K562 (cell line): Measurements from ENCODE around the gene TMEM117. TPM values are rescaled to one million over a fixed set of nuclear protein-coding genes. Genes with fewer than 3 reads are reported as not detected.

ENCODE experiments used
- ATAC-seq: fragments of 200-7000 bp; cut with Tn5 transposase; 3 replicates; pipeline ENCODE4 v1.9.1; 2020; ENCODE audit warnings: moderate library complexity
- BruUV-seq: library from RNA; stranded (reverse); fragments of 400-500 nt; replicated peaks from 2 replicates; lab custom pipeline; 2021; lab: Mats Ljungman, UMichigan
- CTCF ChIA-PET: fragments of 300-600 bp; formaldehyde crosslinking; extraction: SDS; loops from one replicate; lab custom pipeline; 2021; ENCODE audit warnings: low intra/inter-chr PET ratio; lab: Yijun Ruan, JAX
- POLR2A ChIA-PET: fragments of 300-600, 350-650 bp; sonication (Branson Sonifier 250); formaldehyde crosslinking; extraction: SDS; loops from one replicate; lab custom pipeline; 2021; ENCODE audit warnings: antibody characterized with exemption, inconsistent platforms; lab: Yijun Ruan, JAX
- DNase-seq, 4 experiments: peaks; one replicate each; pipeline versions ENCODE4 v3.0.0 to v3.0.0-alpha.2; 2011 to 2018; ENCODE audit warnings: low spot score in 3 of 4, mixed read lengths in 3 of 4; ENCODE audit errors: extremely low read depth in 1 of 4
- FAIRE-seq: peaks from 2 replicates; lab custom pipeline; 2011; peaks lifted over from hg19 to GRCh38; lab: Jason Lieb, UNC
- H2AFZ ChIP-seq: 2 replicates; pipeline ENCODE4 v1.6.0; 2011; ENCODE audit warnings: low read depth, low read length, control low read depth, inconsistent platforms
- H3K27ac ChIP-seq: fragments of 200-600 bp; 3 replicates; pipeline ENCODE4 v1.8.0; 2011; ENCODE audit warnings: low read depth, mild to moderate bottlenecking, control low read depth, inconsistent platforms, low read length, moderate library complexity, mixed read lengths; ENCODE audit errors: extremely low read depth
- H3K27me3 ChIP-seq, 2 experiments: fragments of 300-600 bp in 1 of 2; 2 replicates in 1 of 2; 3 replicates in 1 of 2; pipeline versions ENCODE4 v1.6.0 to v1.8.0; 2011; ENCODE audit warnings: inconsistent platforms in 2 of 2, low read length in 2 of 2, mild to moderate bottlenecking in 1 of 2, mixed read lengths in 1 of 2, moderate library complexity in 1 of 2; ENCODE audit not compliant: control insufficient read depth in 2 of 2, insufficient read depth in 2 of 2
- H3K36me3 ChIP-seq: fragments of 300-600 bp; 3 replicates; pipeline ENCODE4 v1.8.0; 2011; ENCODE audit warnings: mild to moderate bottlenecking, low read length, inconsistent platforms; ENCODE audit not compliant: control insufficient read depth, insufficient read depth
- H3K4me1 ChIP-seq, 2 experiments: fragments of 200-600 bp in 1 of 2; replicated peaks in 1 of 2; 2 replicates in 1 of 2; 3 replicates in 1 of 2; pipeline versions ENCODE4 v1.5.1 to v1.8.0; 2011; ENCODE audit warnings: inconsistent platforms in 2 of 2, low read length in 2 of 2, mild to moderate bottlenecking in 1 of 2, mixed read lengths in 1 of 2, moderate library complexity in 1 of 2; ENCODE audit not compliant: control insufficient read depth in 2 of 2, insufficient read depth in 2 of 2
- H3K4me2 ChIP-seq: 2 replicates; pipeline ENCODE4 v1.6.1; 2011; ENCODE audit warnings: low read length, control low read depth, inconsistent platforms, mixed read lengths; ENCODE audit not compliant: insufficient read depth
- H3K4me3 ChIP-seq: fragments of 200-600 bp; sonication (generic), shearing (Covaris generic); 2 replicates; pipeline ENCODE4 v1.5.1; 2016; ENCODE audit warnings: control low read depth, inconsistent platforms
- H3K79me2 ChIP-seq: fragments of 200-600 bp; 3 replicates; pipeline ENCODE4 v1.8.0; 2011; ENCODE audit warnings: low read length, inconsistent platforms; ENCODE audit not compliant: control insufficient read depth, insufficient read depth
- H3K9ac ChIP-seq, 2 experiments: 2 replicates each; pipeline versions ENCODE4 v1.6.0 to v1.6.1; 2011; ENCODE audit warnings: low read depth in 2 of 2, low read length in 2 of 2, control low read depth in 1 of 2, inconsistent platforms in 1 of 2, mild to moderate bottlenecking in 1 of 2, mixed read lengths in 1 of 2; ENCODE audit not compliant: insufficient read depth in 1 of 2
- H3K9me1 ChIP-seq: one replicate; pipeline ENCODE4 v1.6.0; 2011; ENCODE audit warnings: inconsistent platforms, mild to moderate bottlenecking, low read length, moderate library complexity; ENCODE audit not compliant: control insufficient read depth, insufficient read depth
- H3K9me3 ChIP-seq: replicated peaks from 2 replicates; pipeline ENCODE4 v1.5.1; 2011; ENCODE audit warnings: low read depth, low read length, inconsistent platforms; ENCODE audit not compliant: control insufficient read depth, insufficient read depth
- H4K20me1 ChIP-seq: replicated peaks from 2 replicates; pipeline ENCODE4 v1.6.1; 2011; ENCODE audit warnings: low read length, inconsistent platforms, mixed read lengths; ENCODE audit not compliant: control insufficient read depth, insufficient read depth
- ARHGAP35 ChIP-seq: fragments of 450-650 bp; IDR thresholded peaks from 2 replicates; pipeline ENCODE4 v1.6.1; 2018; ENCODE audit not compliant: partially characterized antibody
- CBX5 ChIP-seq: IDR thresholded peaks from 2 replicates; pipeline ENCODE4 v1.6.1; 2014; ENCODE audit warnings: low read depth, borderline replicate concordance
- DNMT1 ChIP-seq: fragments of 450-650 bp; IDR thresholded peaks from 2 replicates; pipeline ENCODE4 v1.6.1; 2016; ENCODE audit warnings: antibody characterized with exemption, mild to moderate bottlenecking
- EP400 ChIP-seq: fragments of 450-650 bp; IDR thresholded peaks from 2 replicates; pipeline ENCODE4 v1.6.1; 2017; ENCODE audit warnings: antibody characterized with exemption, mild to moderate bottlenecking, moderate library complexity
- KAT2B ChIP-seq: IDR thresholded peaks from one replicate; pipeline ENCODE4 v1.6.1; 2012; ENCODE audit warnings: low read depth, mild to moderate bottlenecking, control low read depth, inconsistent platforms, low read length, moderate library complexity
- NR3C1 ChIP-seq: sonication (generic); formaldehyde crosslinking; IDR thresholded peaks from 2 replicates; pipeline ENCODE4 v1.8.1; 2022; ENCODE audit warnings: missing genetic modification reagents
- SIN3B ChIP-seq: fragments of 450-650 bp; IDR thresholded peaks from 2 replicates; pipeline ENCODE4 v1.6.1; 2017; ENCODE audit warnings: low read depth, mild to moderate bottlenecking, moderate library complexity
- U2AF1 ChIP-seq: fragments of 200-400 bp; formaldehyde crosslinking; optimal IDR thresholded peaks from 2 replicates; pipeline ENCODE3; 2017; ENCODE audit warnings: mild to moderate bottlenecking, low read depth, low read length, moderate library complexity
- ZNF561 ChIP-seq: fragments of 450-650 bp; formaldehyde crosslinking; conservative IDR thresholded peaks from 2 replicates; pipeline ENCODE4 v1.4.0; 2020; ENCODE audit warnings: mild to moderate bottlenecking, moderate library complexity
- ZNF583 ChIP-seq: fragments of 250-450 bp; sonication (Bioruptor Pico); IDR thresholded peaks from 2 replicates; pipeline ENCODE4 v1.4.0; 2020
- WGBS: fragments of 100-300 bp; shearing (Covaris generic); methylation state at CpG from one replicate; pipeline ENCODE4 v1.1.6; 2016; ENCODE audit warnings: low coverage, mixed read lengths; ENCODE audit not compliant: insufficient coverage; ENCODE audit errors: missing lambda C conversion rate; 5-methylcytosine and 5-hydroxymethylcytosine counted together
- in situ Hi-C: fragments of 300-500 bp; cut with MboI; formaldehyde crosslinking; loops from 4 replicates; pipeline ENCODE4 v1.15.0; 2018; ENCODE audit warnings: inconsistent platforms, mixed read lengths
- intact Hi-C: fragments of 100-400 bp; cut with micrococcal nuclease; formaldehyde crosslinking; loops from 2 replicates; pipeline ENCODE4 v1.14.2; 2022
- polyA plus RNA-seq, 8 experiments: library from polyadenylated mRNA; depleted of rRNA in 4 of 8; stranded (reverse) in 5 of 8; unstranded in 3 of 8; fragments of >200 nt; fragmentation: Nextera tagmentation in 2 of 8; fragmentation: Illumina TruSeq in 1 of 8; extraction: Ambion mirVana in 2 of 8; extraction: Trizol in 1 of 8; gene quantifications; 2 replicates each; pipeline versions ENCODE4 v1.2.1 to v1.2.3, GENCODE V29; 2011 to 2014; ENCODE audit warnings: inconsistent platforms in 1 of 8, missing spikeins in 1 of 8
- total RNA-seq, 7 experiments: library from RNA; depleted of rRNA in 6 of 7; stranded (reverse); fragments of >200 nt in 6 of 7; fragmentation: Illumina TruSeq in 2 of 7; extraction: Trizol in 2 of 7; gene quantifications; 2 replicates each; pipeline versions ENCODE4 v1.2.1 to v1.2.3, GENCODE V29; 2011 to 2021; ENCODE audit warnings: low replicate concordance in 1 of 7
- TF ChIP-seq, protein P1 (sequence below): fragments of 250-450 bp; sonication (Bioruptor Pico); IDR thresholded peaks from 2 replicates; pipeline ENCODE4 v1.9.0; 2021; ENCODE audit warnings: mild to moderate bottlenecking, inconsistent platforms
- TF ChIP-seq, protein P2 (sequence below): fragments of 450-650 bp; IDR thresholded peaks from 2 replicates; pipeline ENCODE4 v1.6.1; 2018; ENCODE audit warnings: mild to moderate bottlenecking, low read depth; ENCODE audit not compliant: partially characterized antibody

TMEM117 gene
- total and polyA plus RNA-seq, 9 of the 15 experiments (the other 6 are each of a cell fraction or from before 2014, with no cell fraction given) = 0.31 to 2.8 (median 1.0) TPM

DNA sequence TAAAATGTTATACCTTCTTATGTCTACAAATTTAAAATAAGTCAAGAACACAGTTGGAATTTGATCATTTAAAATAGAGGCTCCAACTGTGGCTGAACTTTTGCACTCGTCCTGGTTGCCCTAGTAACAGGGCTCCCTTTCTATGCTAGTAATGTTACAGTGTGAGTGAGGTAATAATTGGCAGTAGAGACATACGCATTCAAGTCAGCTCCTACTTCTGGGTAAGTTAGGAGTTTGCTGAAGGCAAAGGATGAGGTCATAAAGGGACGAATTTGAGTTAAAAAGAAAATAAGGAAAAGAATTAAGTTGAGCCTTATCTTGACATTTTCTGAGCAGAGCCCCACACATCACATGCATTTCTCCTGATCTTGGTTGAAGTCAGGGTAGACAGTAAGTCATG lies 129.1 kb downstream of the TMEM117 start:
- H3K9me1 ChIP-seq = no peaks in the 10 kb centered on the region
- H3K36me3 ChIP-seq = no peaks in the 10 kb centered on the region
- no peaks in the 10 kb centered on the region for H3K27me3 ChIP-seq
- TF ChIP-seq NR3C1 = no peak
- TF ChIP-seq ZNF583 (CRISPR knock-in tag) = no peak
- no peak for TF ChIP-seq ARHGAP35
- no peak for TF ChIP-seq SIN3B
- TF ChIP-seq, protein P1, sequence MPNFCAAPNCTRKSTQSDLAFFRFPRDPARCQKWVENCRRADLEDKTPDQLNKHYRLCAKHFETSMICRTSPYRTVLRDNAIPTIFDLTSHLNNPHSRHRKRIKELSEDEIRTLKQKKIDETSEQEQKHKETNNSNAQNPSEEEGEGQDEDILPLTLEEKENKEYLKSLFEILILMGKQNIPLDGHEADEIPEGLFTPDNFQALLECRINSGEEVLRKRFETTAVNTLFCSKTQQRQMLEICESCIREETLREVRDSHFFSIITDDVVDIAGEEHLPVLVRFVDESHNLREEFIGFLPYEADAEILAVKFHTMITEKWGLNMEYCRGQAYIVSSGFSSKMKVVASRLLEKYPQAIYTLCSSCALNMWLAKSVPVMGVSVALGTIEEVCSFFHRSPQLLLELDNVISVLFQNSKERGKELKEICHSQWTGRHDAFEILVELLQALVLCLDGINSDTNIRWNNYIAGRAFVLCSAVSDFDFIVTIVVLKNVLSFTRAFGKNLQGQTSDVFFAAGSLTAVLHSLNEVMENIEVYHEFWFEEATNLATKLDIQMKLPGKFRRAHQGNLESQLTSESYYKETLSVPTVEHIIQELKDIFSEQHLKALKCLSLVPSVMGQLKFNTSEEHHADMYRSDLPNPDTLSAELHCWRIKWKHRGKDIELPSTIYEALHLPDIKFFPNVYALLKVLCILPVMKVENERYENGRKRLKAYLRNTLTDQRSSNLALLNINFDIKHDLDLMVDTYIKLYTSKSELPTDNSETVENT (CRISPR knock-in tag) = no peak
- no peak for TF ChIP-seq EP400
- TF ChIP-seq CBX5 = no peak
- TF ChIP-seq DNMT1 = no peak
- no peak for TF ChIP-seq U2AF1
- TF ChIP-seq, protein P2, sequence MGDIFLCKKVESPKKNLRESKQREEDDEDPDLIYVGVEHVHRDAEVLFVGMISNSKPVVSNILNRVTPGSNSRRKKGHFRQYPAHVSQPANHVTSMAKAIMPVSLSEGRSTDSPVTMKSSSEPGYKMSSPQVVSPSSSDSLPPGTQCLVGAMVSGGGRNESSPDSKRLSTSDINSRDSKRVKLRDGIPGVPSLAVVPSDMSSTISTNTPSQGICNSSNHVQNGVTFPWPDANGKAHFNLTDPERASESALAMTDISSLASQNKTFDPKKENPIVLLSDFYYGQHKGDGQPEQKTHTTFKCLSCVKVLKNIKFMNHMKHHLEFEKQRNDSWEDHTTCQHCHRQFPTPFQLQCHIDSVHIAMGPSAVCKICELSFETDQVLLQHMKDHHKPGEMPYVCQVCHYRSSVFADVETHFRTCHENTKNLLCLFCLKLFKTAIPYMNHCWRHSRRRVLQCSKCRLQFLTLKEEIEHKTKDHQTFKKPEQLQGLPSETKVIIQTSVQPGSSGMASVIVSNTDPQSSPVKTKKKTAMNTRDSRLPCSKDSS = no peak
- TF ChIP-seq KAT2B = no peak
- no peak for TF ChIP-seq ZNF561 (CRISPR knock-in tag)
- H3K9ac ChIP-seq = no peak overlapping the region
- no peaks in the 10 kb centered on the region for H3K79me2 ChIP-seq
- H4K20me1 ChIP-seq = no peaks in the 10 kb centered on the region
- intact Hi-C loops (no loop called here), in situ Hi-C loops (no loop called here)
- ChIA-PET CTCF (no interaction called here), POLR2A (no interaction called here)
- 0% methylated on average over 3 of the region's 3 CpGs for WGBS
- no peaks in the 10 kb centered on the region for H3K9me3 ChIP-seq
- DNase-seq = no peak
- H3K27ac ChIP-seq = no peak overlapping the region
- H3K4me1 ChIP-seq = no peaks in the 10 kb centered on the region
- no peak overlapping the region for H3K4me2 ChIP-seq
- BruUV-seq = no TSS peak
- FAIRE-seq = no peak
- no peak for ATAC-seq
- no peak overlapping the region for H3K4me3 ChIP-seq
- no peak overlapping the region for H2AFZ ChIP-seq
